Mucosa of descending colon (tissue), 3 donors: Measurements from ENCODE around the gene ADCY9. TPM values are rescaled to one million over a fixed set of nuclear protein-coding genes. Genes with fewer than 3 reads are reported as not detected.
"Not testable (repeated sequence)": the region's sequence is repeated elsewhere in the genome, so short reads cannot be mapped to it uniquely, and the experiment has no call there.

Experiments
- ATAC-seq: fragments of 200-7000 bp; cut with Tn5 transposase; one replicate; pipeline ENCODE4 v1.9.1; 2020; ENCODE audit warnings: mild to moderate bottlenecking, moderate library complexity
- DNase-seq, 3 donors: peaks; one replicate each; pipeline ENCODE4 v3.0.0-alpha.2; 2020
- H3K36me3 ChIP-seq: fragments of 200-600 bp; one replicate; pipeline ENCODE4 v1.8.0; 2021; ENCODE audit warnings: low read depth, mild to moderate bottlenecking
- H3K4me1 ChIP-seq: fragments of 200-600 bp; one replicate; pipeline ENCODE4 v1.8.0; 2021; ENCODE audit warnings: low read depth, mild to moderate bottlenecking
- H3K4me3 ChIP-seq: fragments of 200-600 bp; one replicate; pipeline ENCODE4 v1.8.0; 2021; ENCODE audit warnings: mild to moderate bottlenecking
- H3K9me3 ChIP-seq: fragments of 200-600 bp; one replicate; pipeline ENCODE4 v1.8.0; 2021; ENCODE audit warnings: mild to moderate bottlenecking
- intact Hi-C, 2 donors: fragments of 100-400 bp; cut with DNase I in 1 of 2; cut with micrococcal nuclease in 1 of 2; formaldehyde crosslinking; loops; one replicate each; pipeline versions ENCODE4 v1.11.0 to v1.11.1; 2022; cut with DNase I, micrococcal nuclease
- total RNA-seq, 3 donors: library from RNA; stranded (reverse); fragmentation: NEBNext Ultra II Directional in 2 of 3; extraction: Animal tissue kit (Norgen Biotek cat#: 25700) in 2 of 3; gene quantifications; one replicate each; pipeline versions ENCODE4 v1.2.1 to v1.2.4, GENCODE V29; 2021 to 2023
- TF ChIP-seq, protein P1 (sequence below): fragments of 200-600 bp; IDR thresholded peaks from one replicate; pipeline ENCODE4 v1.8.0; 2022; ENCODE audit warnings: antibody characterized with exemption, mild to moderate bottlenecking
- donor health status: DM: no; HTN: no; CAD: no; lungs with moderate emphysema.
- donor health status: DM: no; HTN: no; CAD: no.
- donor health status: DM: no; HTN: yes; CAD: no.

ADCY9 gene
- total RNA-seq, 3 donors from 2014 or later, result 30.0 to 50.8 (median 41.8) TPM

DNA sequence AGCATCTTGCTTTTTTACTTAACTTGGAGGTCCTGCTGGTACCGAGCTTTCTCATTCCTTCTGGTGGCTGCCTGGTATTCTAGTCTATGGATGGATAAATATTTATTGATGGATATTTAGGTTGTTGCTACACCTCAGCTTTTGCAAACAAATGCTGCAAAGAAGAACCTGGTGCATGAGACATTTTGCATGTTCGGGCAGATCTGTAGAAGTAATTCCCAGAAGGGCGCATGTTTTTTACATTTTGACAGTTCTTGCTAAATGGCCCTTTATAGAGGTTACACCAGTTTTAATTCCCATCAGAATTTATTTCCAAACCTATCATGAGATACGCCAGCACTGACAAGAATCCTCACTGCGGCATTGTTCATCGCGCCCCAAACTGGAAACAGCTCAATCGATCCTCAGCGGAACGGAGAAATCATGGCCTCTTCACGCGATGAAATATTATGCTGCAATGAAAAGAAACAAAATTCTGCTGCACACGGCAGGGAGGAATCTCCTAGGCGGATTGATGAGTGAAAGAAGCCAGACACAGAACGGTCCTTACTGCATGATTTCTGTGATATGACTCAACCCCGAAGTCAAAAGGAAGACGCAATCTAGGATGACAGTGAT, 167.8 kb downstream of the ADCY9 start:
- Histone ChIP-seq H3K4me1 (no peaks in the 10 kb centered on the region), H3K9me3 (no peaks in the 10 kb centered on the region), H3K4me3 (no peak overlapping the region), H3K36me3 (no peaks in the 10 kb centered on the region)
- DNase-seq (no peak), ATAC-seq (no peak)
- TF ChIP-seq, protein P1, sequence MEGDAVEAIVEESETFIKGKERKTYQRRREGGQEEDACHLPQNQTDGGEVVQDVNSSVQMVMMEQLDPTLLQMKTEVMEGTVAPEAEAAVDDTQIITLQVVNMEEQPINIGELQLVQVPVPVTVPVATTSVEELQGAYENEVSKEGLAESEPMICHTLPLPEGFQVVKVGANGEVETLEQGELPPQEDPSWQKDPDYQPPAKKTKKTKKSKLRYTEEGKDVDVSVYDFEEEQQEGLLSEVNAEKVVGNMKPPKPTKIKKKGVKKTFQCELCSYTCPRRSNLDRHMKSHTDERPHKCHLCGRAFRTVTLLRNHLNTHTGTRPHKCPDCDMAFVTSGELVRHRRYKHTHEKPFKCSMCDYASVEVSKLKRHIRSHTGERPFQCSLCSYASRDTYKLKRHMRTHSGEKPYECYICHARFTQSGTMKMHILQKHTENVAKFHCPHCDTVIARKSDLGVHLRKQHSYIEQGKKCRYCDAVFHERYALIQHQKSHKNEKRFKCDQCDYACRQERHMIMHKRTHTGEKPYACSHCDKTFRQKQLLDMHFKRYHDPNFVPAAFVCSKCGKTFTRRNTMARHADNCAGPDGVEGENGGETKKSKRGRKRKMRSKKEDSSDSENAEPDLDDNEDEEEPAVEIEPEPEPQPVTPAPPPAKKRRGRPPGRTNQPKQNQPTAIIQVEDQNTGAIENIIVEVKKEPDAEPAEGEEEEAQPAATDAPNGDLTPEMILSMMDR, result no peak
- intact Hi-C loops, result no loop called here

DNA sequence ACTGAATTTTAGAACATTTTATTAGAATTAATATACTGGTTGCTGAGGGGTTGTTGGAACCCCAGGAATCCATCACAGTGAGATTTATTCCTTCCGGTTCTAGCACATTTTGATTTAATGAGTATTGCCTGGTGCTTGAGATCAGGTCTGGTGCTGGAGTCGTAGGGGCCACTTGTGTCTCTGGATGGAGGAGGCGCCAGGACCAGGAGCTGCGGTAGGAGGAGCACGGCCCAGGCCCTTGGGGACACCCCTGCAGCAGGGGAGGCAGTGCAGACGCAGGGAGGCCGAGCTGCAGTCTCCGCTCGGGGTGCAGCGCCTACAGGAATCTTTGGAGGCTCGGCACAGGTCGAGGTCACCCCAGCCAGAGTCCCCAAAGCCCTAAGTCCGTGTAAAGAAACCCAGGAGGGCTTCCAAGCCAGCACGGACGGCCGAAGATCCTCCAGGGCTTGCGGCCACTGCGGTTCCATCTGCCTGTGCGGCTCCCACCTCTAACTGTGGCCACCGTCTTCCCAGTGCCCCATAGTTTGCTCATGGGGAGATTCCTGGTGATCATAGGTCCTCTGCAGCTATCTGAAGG, 169.6 kb downstream of the ADCY9 start:
- DNase-seq (no peak), ATAC-seq (no peak)
- intact Hi-C loops, result no loop called here
- no peak overlapping the region for H3K4me3 ChIP-seq
- H3K36me3 ChIP-seq, result no peaks in the 10 kb centered on the region
- H3K9me3 ChIP-seq, result no peaks in the 10 kb centered on the region
- H3K4me1 ChIP-seq, result no peaks in the 10 kb centered on the region
- TF ChIP-seq, protein P1, result no peak

DNA sequence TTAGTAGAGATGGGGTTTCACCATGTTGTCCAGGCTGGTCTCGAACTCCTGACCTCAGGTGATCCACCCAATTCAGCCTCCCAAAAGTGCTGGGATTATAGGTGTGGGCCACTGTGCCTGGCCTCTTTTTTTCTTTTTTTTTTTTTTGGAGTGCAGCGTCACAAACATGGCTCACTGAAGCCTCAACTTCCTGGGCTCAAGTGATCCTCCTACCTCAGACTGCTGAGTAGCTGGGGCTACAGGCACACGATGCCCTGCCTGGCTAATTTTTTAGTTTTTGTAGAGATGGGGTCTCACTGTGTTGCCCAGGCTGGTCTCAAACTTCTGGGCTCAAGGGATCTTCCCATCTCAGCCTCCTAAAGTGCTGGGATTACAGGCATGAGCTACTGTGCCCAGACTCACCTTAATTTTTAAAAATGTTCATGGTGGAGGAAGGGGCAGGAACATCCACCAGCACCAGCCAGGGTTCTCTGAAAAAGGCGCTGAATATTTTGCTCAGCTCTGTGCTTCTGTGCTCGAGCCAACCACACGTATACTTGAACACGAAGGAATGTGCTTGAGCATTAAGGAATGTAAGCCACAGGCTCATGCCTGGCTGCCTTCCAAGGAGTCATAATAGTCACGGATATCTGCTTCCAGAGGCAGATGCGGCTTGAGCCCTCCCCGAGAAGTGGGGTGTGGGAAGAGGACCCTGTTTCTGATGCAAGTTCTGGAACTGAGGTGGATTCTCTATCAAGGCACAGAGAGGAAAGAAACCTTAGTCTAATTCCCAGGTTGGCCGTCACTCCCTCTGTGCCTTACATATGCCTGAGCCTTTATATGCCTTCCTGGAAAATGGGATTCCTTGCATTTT, 170.3 kb downstream of the ADCY9 start:
- TF ChIP-seq, protein P1, result no peak
- Histone ChIP-seq H3K4me1 (no peaks in the 10 kb centered on the region), H3K9me3 (no peaks in the 10 kb centered on the region), H3K4me3 (no peak overlapping the region), H3K36me3 (no peaks in the 10 kb centered on the region)
- DNase-seq, result peak in 1 of 3 donors; percentile 54
- intact Hi-C loops, result no loop called here
- ATAC-seq, result no peak

DNA sequence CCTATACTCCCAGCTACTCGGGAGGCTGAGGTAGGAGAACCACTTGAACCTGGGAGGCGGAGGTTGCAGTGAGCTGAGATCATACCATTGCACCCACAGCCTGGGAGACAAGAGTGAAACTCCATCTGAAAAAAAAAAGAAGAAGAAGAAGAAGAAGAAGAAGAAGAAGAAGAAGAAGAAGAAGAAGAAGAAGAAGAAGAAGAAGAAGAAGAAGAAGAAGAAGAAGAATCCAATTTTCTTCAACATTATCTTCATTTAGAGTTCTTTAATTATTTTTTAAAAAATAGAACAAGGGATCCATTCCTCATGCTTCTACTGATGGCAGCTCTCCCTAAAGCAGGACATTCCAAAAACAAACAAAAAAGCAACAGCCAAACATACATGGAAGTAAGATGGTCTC, 171.8 kb downstream of the ADCY9 start:
- intact Hi-C loops, DNase-seq, H3K9me3 ChIP-seq, H3K4me1 ChIP-seq, ATAC-seq, H3K4me3 ChIP-seq, H3K36me3 ChIP-seq: not testable (repeated sequence)

DNA sequence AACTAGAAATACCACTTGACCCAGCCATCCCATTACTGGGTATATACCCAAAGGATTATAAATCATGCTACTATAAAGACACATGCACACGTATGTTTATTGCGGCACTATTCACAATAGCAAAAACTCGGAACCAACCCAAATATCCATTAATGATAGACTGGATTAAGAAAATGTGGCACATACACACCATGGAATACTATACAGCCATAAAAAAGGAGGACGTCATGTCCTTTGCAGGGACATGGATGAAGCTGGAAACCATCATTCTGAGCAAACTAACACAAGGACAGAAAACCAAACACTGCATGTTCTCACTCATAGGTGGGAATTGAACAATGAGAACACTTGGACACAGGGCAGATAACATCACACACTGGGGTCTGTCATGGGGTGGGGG, 174.1 kb downstream of the ADCY9 start:
- intact Hi-C loops, H3K36me3 ChIP-seq, H3K4me3 ChIP-seq, DNase-seq, H3K9me3 ChIP-seq, H3K4me1 ChIP-seq, ATAC-seq: not testable (repeated sequence)

DNA sequence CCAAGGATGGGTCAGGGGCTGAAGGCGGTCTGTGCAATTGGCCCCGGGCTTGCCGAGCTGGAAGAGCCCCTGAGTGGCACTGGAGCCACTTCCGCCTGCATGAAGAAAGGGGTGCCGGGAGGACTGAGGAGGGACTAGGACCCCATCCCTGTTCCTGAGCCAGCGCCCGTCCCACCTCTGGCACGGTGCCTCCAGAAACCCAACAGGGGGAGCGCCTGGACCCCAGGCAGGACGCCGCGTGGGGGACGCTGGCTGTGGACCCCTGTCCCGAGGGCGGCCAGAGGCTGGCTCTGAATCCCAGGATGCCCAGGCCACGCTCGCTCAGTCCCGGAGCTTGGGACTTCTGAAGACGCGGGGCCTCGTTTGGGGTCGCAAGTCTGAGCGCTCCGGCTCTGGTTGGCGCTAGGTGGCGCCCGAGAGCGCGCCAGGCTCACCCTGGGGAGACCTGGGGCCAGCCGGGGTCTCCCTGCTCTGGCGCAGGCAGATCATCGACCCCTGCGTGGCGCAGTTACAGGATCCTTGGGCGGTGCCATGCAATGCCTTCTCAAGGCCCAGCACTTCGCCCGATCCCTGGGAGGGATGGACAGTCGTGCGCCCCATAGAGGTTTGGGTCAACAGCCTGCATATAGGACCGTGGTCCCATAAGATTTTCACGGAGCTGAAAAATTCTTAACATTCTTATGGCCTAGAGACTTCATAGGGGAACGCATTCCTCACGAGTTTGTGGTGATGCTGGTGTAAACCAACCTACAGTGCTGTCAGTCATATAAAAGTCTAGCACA, 177.2 kb downstream of the ADCY9 start:
- DNase-seq (peak in 2 of 3 donors; percentile 35 to 56), ATAC-seq (peak; percentile 70)
- Histone ChIP-seq H3K36me3 (no peaks in the 10 kb centered on the region), H3K4me1 (peaks cover 7% of the 10 kb centered on the region), H3K4me3 (no peak overlapping the region), H3K9me3 (no peaks in the 10 kb centered on the region)
- intact Hi-C loops, result no loop called here
- TF ChIP-seq, protein P1, result peak; percentile 86
